HG02884 (cell line): ENCODE data around the gene CFAP58.

Experiments
- ATAC-seq: cut with Tn5 transposase; IDR thresholded peaks from one replicate; pipeline ENCODE4 v1.9.1; 2021; ENCODE audit warnings: mild to moderate bottlenecking, moderate library complexity; ENCODE audit not compliant: unreplicated experiment

The CFAP58 gene

DNA sequence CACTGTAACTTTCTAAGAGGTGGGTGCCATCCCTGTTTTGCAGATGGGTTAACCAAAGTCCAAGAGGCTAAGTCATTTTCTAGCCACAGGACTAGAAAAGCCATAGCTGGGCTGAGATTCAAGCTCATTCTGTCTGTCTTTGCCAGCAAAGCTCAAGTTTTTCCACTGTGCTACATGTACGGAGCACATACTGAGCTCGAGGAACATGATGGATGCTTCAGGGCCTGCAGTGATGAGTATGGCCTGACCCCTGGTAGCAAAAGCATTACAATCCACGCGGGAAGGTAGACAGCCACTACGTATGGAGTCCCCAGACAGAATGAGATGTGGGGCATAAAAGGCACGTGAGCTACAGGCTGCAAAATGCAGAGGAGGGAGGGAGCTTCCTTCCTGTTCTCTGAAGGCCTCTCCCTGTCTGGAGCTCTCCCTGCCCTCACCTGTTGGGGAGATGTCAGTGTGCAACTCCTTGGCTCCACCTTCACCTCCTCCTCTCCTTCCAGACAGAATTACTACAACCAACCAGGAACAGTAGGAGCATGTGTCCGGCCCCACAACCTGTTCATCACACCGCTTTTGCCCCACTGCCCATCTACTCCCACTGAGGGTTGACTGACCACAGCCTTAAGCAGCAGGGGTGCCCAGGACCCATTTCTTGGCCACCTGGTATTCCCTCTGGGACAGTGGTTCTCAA lies 31.8 kb upstream of the CFAP58 start:
- no peak for ATAC-seq

DNA sequence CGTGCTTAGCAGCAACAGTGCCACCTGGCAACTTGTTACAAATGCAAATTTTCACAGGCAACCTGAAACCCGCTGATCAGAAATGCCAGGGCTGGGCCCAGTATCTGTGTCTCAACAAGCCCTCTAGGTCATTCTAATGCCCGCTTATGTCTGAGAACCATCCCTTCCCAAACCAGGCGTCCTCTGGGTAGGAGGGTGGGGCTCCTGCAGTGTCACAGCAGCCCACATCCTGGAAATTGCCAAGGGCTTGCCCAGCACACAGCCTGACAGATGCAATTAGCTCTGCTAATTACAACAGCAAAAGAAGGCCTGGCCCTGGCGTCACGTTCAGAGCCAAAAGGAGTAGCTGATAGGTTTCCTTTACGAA lies 31.2 kb upstream of the CFAP58 start:
- ATAC-seq = no peak

DNA sequence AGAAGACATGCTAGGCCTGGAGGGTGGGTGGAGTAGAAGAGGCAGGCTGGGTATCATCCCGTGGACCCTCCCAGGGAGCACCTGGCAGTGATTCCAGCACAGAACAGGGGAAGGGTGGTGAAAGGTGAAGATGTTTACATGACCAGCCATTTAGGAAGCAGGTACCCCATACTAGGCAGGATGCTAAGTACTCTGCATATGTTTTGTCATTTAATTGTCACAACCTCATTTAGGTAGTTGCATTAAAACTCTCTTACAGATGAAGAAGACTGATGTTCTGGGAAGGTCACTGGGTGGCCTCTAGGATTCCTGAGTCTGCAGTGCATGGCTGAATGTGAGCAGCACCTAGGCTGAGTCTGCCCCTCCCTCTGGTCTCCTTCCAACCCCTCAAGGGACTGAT lies 30.5 kb upstream of the CFAP58 start:
- no peak for ATAC-seq

DNA sequence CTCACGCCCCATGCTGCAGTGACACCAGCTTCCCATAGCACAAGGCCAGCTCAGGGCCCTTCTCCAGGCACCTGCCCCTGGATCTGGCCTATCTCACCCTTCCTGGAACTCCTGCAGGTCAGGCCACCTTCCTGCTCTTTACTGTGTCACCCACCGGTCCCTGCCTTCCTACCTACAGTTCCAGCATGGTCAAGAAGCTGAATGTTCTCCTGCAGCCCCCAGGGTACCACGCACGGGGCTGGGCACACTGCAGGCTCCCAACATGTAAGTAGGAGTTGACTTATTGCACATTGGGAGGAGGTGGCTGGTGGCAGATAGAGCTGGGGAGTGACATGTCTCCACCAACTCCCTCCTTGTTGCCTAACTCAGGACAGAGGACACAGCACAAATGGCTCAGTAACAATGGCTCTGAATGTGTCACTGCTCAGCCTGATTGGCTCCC lies 29.9 kb upstream of the CFAP58 start:
- ATAC-seq = no peak

DNA sequence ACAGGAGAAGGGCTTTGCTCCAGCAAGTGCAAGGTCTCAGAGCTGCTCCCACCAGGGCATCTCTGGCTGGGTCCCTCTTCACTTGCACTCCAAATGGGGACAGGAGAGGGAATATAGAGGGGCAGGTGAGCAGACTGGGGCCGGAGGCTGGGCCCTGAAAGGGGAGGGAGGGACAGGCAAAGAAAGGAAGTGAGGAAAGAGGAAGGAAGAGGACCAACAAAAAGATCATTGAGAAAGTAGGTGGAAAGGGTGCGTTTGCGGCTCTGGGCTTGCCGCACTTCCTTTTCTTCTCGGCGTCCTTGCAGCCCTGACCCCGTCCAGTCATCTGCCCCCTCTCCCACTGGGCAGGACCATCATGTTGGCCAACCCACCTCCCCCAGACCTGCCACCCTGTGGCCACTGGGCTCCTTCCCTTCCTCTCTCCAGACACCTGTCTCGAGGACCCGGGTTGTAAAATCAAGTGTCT lies 29.4 kb upstream of the CFAP58 start:
- no peak for ATAC-seq

DNA sequence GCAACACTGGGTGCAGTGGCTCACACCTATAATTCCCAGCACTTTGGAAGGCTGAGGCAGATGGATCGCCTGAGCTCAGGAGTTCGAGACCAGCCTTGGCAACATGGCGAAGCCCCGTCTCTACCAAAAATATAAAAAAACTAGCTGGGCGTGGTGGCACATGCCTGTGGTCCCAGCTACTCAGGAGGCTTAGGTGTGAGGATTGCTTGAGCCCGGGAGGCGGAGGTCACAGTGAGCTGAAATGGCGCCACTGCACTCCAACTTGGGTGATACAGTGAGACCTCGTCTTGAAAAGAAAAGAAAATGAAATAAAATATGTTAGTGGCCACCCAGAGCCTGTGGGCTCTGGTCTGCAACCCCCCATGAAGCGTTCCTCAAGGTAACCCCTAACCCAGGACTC lies 28.7 kb upstream of the CFAP58 start:
- no peak for ATAC-seq

DNA sequence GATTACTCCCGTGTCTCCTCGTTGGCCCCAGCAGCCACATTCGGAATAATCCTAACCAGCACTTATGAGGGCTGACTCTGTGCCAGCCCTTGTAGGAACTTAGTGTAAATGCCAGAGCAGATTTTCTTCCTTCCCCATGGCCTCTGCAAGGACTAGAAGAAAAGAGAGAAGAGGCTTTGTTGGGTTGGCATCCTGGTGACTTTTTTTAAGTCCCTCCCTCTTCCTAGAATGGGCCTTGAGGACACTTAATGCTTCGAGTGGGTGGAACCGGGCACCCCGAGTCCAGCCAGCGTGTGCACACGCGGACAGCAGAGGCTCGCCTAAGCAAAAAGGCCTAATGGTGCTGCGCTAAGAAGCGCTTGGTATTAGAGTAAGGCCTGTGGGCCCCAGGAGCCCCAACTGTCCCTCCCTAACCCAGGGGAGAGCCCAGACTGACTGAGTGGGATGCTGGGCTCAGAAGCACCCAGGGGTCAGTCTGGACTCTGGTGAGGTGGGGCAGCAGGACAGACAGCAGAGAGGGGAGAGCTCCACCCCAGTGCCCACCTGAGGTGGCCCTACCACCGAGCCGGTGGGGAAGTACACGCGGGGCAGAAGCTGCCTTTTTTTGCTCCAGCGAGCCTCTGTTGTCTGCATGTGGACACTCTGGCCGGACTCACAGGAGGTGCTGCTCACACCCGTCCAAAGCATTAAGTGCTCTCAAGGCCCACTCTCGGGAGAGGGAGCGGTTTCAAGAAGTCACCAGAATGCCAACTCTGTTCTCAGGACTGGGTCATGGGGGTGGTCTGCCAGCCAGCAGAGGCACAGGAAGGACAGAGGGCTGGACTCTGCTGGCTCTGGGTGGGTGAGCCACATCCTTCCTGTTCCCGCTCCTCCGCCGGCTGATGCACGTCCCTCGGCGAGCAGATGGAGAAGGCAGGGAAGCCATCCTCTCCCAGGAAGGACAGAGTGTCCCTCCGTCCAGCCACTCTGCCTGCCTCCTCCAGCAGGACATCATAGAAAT lies 27.9 kb upstream of the CFAP58 start:
- no peak for ATAC-seq

DNA sequence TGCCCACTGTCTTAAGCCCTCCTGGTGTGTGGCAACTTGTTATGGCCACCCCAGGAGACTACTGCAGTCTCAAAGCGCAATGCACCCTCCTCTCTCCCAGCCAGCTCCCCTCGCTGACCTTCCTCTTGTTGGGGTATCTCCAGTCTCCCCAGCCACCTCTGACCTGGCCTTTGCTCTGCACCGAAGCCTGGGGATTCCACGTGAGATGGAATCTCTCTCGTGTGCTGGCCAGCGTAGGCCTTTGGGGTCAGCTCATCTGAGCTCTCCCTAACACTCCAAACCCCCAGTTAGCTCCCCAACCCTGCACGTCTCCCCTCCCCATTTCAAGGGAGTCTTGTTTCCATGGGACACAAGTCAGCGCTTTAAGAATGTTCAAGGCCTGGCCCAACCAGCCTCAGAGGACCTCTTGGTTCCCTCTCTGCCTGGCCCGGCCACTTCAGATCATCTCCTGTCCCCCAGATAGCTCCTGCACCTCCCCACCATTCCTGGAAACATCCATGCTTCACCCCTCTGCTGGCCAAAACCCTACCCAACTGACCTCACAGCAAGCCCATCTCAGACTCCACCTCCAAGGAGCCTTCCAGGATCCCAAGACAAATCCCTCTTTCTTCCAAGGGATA lies 26.5 kb upstream of the CFAP58 start:
- no peak for ATAC-seq

DNA sequence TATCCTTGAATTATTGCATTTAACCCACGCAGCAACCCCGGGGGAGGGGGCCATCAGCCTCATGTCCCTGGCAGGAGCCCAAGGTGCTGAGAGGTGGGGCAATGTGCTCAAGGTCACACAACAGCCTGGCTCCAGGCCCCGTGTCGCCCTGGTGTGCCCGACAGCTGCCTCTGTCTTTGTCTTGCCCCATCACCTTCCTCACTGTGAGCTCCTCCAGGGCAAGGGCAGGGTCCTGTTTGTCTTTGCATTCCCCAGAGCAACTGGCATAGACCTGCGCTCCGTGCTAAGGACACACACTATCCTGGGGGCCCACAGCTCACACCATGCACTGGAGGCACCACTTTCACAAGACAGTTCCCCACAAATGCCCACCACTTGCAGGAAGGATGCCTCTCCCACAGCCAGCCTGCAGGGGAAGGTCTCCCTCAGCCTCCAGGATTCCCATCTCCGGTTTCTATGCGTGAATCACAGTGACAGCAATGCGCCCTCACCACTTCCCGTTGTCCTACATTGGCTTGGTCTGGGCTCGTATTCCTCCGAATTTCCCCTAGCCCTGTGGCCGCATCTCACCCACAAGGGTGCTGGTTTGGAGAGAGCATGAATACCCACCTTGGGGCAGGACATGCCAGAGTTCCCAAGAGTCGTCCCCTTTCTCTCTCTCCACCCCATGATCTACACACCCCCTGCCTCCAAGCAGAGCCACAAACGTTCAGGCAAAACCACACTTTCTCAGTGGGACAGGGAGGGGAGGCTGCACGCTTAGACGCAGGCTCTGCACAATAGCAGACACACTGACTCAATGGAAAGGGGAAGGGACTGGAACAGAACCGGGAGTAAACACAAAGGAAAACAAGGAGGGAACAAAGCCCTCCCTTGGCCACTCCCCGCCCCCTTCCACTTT lies 25.6 kb upstream of the CFAP58 start:
- no peak for ATAC-seq

DNA sequence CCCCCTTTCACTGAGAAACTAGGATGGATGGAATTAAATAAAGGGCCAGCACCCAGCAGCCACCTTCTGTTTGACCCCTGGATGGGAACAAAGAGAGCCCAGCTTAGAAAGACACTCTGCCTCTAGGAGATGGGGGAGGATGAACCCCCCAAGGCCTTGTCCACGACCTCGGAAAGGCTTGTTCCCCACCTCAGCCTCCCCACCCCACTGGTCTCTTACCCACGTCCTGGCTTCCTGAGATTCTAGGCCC lies 25.1 kb upstream of the CFAP58 start:
- ATAC-seq = no peak

DNA sequence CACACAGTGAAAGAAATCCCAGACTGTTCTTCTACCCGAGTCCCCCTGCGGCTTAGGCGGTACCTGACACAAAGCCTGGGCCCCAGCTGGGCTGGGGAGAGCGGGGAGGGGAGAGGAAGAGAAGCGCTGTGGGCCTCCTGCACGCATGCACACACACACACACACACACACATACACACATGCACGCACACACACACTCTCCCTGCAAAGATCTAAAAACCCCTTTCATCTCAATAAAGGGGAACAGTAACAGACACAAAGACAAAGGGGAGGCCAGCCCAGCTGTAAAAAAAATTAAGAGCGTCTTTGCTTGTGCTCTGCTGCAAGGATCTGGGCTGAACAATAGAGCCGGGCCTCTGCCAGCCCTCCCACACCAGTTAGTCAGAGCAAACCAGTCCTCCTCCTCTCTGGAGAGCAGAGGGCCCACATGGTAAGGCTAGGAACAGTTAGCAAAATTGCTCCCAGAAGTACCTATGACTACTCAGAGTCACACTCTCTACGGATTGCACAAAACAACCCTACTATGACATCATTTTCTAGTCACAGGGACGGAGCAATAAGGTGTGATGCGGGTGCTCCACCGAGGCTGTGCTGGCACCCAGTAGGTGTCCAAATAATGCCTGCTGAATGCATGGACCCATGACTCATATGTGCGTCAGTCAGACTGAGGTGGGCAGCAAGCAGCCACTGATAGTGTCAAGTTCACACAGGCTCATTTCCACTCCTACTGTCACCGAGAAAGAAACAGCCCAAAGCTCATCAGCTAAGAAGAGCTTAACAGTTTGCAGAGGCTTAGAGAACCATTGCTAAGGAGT lies 24.5 kb upstream of the CFAP58 start:
- peak; percentile 55 for ATAC-seq

DNA sequence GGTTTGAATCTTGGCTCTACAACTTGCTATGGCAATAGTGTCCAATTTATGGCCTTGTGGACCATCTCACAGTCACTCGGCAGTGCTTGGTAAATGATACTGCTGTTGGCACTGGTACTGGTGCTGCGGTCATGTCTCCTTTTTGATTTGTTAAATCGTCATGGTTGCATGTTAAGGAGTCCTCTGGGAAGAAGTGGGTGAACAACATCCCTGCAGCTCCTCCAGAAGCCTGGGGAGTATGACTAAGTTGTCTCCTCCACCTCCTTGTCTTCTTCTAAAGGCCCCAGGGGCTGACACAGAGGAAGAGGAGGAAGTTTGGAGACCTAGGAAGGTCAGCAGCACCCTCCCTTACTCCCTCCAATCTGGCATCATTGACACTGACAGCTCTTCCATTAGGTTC lies 23.9 kb upstream of the CFAP58 start:
- ATAC-seq = no peak

DNA sequence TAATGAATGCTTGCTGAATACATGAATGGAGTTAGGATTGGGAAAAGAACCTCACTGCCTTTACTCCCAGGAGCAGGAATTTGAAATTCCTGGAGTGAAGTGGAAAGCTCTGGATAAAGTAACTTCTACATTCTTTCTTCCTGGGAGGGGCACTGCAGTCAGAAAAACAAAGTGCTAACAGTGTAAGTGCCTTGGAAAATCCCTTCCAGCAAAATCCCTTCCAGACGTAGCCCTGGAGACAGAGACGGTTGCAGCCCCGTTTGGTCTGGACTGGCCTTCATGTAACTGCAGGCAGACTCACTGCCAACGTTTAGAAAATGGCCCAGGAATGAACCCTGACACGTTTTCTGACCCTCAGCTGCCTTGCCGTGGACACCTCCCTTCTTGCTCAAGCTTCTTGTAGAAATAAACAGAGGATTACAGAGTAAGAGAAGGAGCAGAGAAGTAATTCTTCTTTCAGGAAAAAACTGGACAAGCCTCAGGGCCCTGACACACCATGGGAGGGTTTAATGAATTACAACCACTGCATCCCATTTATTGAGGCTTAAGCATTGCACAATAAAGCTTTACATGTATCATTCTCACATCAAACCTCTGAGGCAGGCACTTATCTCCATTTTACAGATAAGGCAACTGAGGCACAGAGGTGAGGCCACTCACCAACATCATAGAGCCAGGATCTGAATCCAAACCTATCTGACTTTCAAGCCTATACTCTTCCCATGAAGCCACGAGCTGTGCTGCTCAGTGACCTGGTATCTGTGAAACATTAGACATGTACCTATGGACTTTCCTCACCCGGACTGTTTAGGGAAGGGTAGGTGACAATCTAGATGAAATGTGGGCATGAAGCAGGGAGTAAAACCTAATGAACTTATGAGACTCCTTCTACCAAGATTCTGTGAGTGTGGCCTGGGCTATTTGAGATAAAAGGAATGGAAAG lies 23.2 kb upstream of the CFAP58 start:
- no peak for ATAC-seq

DNA sequence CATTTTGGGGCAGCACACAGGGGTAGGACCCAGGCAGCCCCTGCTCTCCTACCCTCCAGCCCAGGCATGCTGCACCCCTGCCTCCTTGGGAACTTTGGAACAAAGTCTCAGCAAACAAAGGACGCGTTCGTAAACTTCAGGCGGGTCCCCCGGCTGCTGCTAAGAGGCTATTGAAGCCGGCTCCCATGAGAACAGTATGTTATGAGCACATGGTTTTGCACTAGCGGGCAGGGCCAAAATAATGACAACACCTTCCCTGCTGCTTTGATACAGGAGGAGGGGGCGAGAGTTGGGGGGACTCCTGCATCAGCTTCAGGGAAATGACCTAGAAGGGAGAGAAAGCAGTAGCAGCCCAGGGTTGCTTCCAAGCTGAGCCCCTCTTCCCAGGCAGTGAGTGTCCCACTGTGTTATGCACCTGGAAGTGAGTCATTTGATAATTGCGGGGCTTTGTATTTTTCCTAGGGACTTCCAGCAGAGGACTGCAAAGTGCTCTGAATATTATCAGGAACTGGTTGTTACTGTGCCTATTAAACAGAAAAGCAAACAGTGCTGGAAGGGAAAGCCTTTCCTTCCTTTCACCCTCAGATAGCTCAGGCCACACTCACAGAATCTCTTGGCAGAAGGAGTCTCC lies 22.3 kb upstream of the CFAP58 start:
- no peak for ATAC-seq

DNA sequence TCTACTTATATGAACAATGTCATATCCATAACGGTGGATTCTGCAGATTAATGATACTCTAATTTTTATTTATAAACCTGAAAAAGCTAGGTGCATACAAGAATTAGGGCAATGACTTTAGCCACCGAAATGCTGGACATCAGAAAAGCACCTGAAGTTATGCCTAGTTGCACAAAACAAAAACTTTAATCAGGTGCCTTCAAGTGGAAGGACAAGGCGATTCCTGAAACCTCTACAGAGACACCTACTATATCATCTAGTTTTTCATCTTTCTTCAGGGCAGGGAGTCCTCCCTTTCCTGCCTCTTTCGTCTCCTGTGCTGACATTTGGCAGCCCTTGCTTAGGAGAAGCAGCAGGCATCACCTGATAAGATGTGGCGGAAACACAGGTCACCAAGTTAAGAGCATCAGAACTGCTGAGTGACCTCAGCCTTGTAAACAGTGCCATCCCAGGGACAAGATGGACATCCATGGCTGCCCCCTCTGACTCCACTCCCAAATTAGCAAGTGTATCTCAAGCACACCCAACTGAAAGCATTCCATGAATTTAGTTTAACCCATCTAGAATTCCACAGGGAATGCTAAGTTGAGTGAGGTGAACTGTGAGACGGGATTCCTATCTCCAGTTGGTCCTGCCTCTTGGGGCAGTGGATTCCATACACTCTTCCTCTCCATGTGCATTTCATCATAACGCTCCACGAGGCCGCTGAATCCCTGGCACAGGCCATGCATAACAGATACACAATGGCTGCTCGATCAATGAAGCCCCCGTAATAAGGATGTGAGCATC lies 21.2 kb upstream of the CFAP58 start:
- ATAC-seq = no peak

DNA sequence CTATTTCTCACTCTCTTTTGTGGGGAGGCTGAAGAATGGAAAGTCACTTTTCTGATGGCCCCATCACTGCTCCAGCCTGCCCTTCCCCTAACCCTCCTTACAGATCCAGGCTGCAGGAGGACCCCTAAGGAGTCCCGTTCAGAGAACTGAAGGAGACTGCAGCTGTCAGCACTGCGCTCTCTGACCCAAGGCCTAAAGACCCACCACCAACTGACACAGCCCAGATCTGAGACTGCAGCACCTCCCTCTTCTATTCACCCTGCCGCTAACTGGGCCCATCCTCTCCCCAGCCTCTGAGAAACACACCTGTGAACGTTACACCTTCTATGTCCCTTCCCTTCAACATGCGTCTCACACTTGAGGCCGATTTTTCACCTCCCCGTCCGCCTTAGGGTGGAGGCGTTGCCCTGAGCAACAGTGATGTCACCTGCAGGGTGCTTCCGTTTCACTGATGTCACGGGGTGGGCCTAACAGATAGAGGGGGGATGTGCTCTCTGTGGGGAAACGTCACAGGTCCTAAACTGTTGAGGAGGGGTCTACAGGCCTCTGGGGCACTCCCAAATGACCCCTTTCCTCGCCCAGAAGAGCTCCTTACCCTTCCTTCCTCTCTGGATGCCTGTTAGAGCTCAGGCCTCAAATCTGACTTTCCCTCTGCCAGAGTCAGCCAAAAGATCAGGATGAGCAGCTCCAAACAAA lies 20.5 kb upstream of the CFAP58 start:
- ATAC-seq = no peak

DNA sequence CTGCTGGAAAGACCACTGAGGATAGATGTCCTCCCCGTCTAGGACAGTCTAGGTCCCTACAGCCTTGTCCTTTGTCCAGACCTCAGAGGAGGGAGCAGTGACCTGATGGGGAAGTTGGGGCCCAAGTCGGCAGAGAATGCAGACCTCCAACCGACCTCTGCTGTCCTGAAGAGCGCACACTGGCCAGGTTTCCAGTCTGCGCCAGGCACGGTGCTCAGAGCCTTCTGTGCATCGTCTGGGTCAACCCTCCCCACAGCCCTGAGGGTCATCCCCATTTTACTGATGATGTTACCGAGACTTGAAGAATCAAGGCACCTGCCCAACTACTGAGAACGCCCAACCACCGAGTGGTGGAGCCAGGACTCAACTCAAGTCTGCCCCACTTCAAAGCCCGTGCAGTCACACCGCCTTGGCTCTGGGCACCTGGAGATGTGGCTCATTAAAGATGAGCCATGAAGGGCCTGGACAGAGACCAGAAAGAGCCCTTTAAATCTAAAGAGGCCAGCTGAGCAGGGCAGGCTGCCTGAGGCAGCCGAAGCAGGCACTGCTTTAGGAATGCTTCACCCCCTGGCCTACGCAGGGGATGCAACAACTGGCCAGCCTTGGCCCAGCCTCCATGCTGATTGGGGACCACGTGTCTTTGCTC lies 19.8 kb upstream of the CFAP58 start:
- ATAC-seq = no peak
